Stimulated activated CD4-positive, alpha-beta T cell treated with anti-CD3 and anti-CD28 coated beads, Interleukin-2, amount 100 ng/mL, for 4 hours (primary cell): ENCODE results near the gene OR4E1.
"Not testable (repeated sequence)": the region's sequence is repeated elsewhere in the genome, so short reads cannot be mapped to it uniquely, and the experiment has no call there.

Experiments used
- DNase-seq: peaks from one replicate; pipeline ENCODE4 v3.0.0-alpha.2; 2020; ENCODE audit warnings: low read depth

Gene OR4E1

GRCh38 chr14:21653331-21653885 lies 20.2 kb downstream of the OR4E1 start, which contains the start of gene OR4E2:
TSS of gene OR4E2 (plus strand) at chr14:21653835. CDS start at chr14:21665083, 11,248 bp downstream.
- DNase-seq: no peak

GRCh38 chr14:21652209-21652808 lies 21.3 kb downstream of the OR4E1 start:
- no peak for DNase-seq

DNA sequence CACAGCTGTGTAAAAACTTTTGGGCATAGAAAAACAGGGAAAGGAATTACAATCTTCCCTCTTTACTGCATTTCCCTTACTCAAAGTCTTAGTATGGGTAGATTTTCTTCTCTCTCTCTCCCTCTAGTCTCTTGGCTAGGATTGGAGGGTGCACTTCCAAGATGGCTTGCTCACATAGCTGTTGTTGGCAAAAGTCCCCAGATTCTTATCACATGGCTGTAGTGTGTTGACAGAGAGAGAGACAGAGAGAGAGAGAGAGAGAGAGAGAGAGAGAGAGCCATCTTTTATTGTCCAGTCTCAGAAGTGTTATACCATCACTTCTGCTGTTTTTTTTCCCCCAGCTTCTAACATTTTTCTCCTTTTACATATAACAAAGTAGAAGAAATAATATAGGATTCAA lies 26.2 kb downstream of the OR4E1 start:
- no peak for DNase-seq

DNA sequence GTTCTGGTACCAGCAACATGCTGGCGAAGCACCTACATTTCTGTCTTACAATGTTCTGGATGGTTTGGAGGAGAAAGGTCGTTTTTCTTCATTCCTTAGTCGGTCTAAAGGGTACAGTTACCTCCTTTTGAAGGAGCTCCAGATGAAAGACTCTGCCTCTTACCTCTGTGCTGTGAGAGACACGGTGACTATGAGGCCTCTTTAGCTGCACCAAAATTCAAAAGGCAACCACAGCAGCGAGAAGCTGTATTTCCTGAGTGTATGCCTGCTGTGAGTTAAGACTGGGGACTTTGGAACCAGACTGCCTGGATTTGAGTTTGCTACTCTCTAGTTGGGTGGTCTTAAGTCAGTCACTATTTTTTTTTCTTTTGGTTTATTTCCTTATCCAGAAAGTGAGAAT lies 30.2 kb downstream of the OR4E1 start:
- DNase-seq: no peak

GRCh38 chr14:21642683-21643082 lies 30.9 kb downstream of the OR4E1 start:
- no peak for DNase-seq

GRCh38 chr14:21634840-21635239 lies 38.8 kb downstream of the OR4E1 start, which contains the start of gene OR10G2:
TSS of gene OR10G2 (minus strand) at chr14:21634940. CDS start at chr14:21634842, 98 bp downstream.
- DNase-seq: no peak

DNA sequence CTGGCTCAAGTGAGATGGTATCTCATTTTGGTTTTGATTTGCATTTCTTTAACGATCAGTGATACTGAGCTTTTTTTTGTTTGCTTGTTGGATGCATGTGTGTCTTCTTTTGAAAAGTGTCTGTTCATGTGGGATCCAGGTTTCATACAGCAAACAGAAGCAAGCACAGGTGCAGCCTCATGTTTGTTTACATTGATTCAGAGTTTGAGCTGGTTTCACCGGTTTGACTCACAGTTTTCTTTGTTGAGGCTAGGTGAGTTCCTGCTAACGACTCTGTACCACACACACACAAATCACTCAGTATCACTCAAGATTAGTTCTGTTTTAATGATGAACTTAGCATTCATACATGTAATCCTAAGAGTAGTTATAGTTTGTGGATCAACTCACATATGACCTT lies 42.5 kb downstream of the OR4E1 start:
- DNase-seq: no peak

DNA sequence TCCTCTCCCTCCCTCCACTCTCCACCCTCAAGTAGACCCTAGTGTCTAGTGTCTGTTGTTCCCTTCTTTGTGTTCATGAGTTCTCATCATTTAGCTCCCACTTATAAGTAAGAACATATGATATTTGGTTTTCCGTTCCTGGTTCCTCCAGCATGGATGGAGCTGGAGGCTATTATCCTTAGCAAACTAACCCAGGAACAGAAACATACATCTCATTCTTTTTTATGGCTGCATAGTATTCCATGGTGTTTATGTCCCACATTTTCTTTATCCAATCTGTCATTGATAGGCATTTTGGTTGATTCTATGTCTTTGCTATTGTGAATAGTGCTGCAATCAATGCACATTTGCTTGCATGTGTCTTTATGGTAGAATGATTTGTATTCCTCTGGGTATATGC lies 43.1 kb downstream of the OR4E1 start:
- not testable (repeated sequence) for DNase-seq

- DNase-seq: no peak
Observed at GRCh38 chr14:21626491-21627230, 47.0 kb downstream of the OR4E1 start.
